Measurements from ENCODE around the gene WDR1. TPM values are rescaled to one million over a fixed set of nuclear protein-coding genes. Genes with fewer than 3 reads are reported as not detected.

Gene WDR1
- total RNA-seq, 4 donors from 2014 or later = 122 to 238 (median 213) TPM

DNA sequence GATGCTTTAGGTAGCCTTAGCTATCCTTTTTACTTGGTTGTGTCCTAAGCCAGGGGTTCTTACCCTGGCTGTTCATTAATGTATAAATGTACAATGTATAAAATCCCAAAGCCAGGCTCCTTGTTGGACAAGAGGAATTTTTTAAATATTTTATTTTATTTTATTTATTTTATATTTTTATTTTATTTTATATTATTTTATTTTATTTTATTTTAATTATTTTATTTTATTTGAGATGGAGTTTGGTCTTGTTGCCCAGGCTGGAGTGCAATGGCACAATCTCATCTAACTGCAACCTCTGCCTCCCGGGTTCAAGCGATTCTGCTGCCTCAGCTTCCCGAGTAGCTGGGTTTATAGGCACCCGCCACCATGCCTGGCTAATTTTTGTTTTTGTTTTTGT is 87.2 kb downstream of the WDR1 start:
- H3K36me3 ChIP-seq = no peaks in the 10 kb centered on the region
- no peak for TF ChIP-seq POLR2A (IDR thresholded peaks at IDR 0.05)
- TF ChIP-seq, protein P1, sequence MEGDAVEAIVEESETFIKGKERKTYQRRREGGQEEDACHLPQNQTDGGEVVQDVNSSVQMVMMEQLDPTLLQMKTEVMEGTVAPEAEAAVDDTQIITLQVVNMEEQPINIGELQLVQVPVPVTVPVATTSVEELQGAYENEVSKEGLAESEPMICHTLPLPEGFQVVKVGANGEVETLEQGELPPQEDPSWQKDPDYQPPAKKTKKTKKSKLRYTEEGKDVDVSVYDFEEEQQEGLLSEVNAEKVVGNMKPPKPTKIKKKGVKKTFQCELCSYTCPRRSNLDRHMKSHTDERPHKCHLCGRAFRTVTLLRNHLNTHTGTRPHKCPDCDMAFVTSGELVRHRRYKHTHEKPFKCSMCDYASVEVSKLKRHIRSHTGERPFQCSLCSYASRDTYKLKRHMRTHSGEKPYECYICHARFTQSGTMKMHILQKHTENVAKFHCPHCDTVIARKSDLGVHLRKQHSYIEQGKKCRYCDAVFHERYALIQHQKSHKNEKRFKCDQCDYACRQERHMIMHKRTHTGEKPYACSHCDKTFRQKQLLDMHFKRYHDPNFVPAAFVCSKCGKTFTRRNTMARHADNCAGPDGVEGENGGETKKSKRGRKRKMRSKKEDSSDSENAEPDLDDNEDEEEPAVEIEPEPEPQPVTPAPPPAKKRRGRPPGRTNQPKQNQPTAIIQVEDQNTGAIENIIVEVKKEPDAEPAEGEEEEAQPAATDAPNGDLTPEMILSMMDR (IDR thresholded peaks at IDR 0.05) = no peak
- DNase-seq = no peak
- H3K4me3 ChIP-seq (replicated peaks in 1 of 3) = no peak overlapping the region
- intact Hi-C loops (cut with DNase I) = loop anchor here (10.0 kb wide), 1 partner anchor 375 kb away; no protein-coding TSS in a partner anchor
- H3K27me3 ChIP-seq = no peaks in the 10 kb centered on the region
- H3K9me3 ChIP-seq = no peaks in the 10 kb centered on the region
- peaks cover 13 to 32% of the 10 kb centered on the region in 2 donors for H3K4me1 ChIP-seq
- H3K27ac ChIP-seq = no peak overlapping the region
- 95 to 97% methylated on average over 4 of the region's 4 CpGs for WGBS, 2 donors

DNA sequence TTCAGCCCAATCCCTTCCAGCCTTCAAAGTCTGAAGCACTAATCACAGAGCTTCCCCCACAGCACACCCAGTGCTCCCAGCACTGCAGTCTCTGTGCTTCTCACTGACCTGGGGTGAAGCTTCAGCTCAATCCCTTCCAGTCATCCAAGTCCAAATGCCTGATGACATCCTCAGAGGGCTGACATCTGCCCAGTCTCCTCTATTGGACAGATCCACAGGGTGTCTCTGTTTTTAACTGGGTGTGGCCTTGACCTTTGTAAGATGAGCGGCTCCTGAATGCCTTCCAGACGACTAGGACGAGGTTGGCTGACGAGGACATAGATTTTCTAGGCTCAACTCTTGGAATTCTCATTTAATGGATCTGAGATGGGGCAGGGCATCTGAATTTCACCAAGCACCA is 87.7 kb downstream of the WDR1 start:
- Histone ChIP-seq H3K27me3 (no peaks in the 10 kb centered on the region), H3K9me3 (no peaks in the 10 kb centered on the region), H3K27ac (no peak overlapping the region), H3K4me3 (replicated peaks in 1 of 3) (no peak overlapping the region), H3K36me3 (no peaks in the 10 kb centered on the region), H3K4me1 (peaks cover 13 to 28% of the 10 kb centered on the region in 2 donors)
- 87 to 90% methylated on average over 4 of the region's 4 CpGs for WGBS, 2 donors
- intact Hi-C loops (cut with DNase I) = loop anchor here (10.0 kb wide), 1 partner anchor 376 kb away; no protein-coding TSS in a partner anchor
- DNase-seq = no peak
- TF ChIP-seq POLR2A (IDR thresholded peaks at IDR 0.05) = no peak
- TF ChIP-seq, protein P1 (IDR thresholded peaks at IDR 0.05) = no peak

DNA sequence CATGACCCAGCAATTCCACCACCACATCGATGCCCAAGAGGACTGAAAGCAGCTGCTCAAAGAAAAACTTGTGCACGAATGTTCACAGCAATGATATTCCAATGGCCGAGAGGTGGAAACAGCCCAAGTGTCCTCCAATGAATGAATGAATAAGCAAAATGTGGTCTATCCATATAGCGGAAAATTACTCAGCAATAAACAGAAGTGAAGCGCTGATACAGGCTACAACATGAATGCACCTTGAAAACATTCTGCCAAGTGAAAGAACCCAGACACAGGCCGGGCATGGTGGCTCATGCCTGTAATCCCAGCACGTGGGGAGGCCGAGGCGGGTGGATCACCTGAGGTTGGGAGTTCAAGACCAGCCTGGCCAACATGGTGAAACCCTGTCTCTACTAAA is 90.1 kb downstream of the WDR1 start:
- no peaks in the 10 kb centered on the region for H3K27me3 ChIP-seq
- 76 to 81% methylated on average over 9 of the region's 9 CpGs for WGBS, 2 donors
- TF ChIP-seq, protein P1 (IDR thresholded peaks at IDR 0.05) = no peak
- no peak for TF ChIP-seq POLR2A (IDR thresholded peaks at IDR 0.05)
- H3K36me3 ChIP-seq = no peaks in the 10 kb centered on the region
- peaks cover 16 to 19% of the 10 kb centered on the region in 2 donors for H3K4me1 ChIP-seq
- intact Hi-C loops (cut with DNase I) = loop anchor here (10.0 kb wide), 1 partner anchor 378 kb away; no protein-coding TSS in a partner anchor
- no peak for DNase-seq
- H3K4me3 ChIP-seq (replicated peaks in 1 of 3) = no peak overlapping the region
- H3K9me3 ChIP-seq = no peaks in the 10 kb centered on the region
- no peak overlapping the region for H3K27ac ChIP-seq

DNA sequence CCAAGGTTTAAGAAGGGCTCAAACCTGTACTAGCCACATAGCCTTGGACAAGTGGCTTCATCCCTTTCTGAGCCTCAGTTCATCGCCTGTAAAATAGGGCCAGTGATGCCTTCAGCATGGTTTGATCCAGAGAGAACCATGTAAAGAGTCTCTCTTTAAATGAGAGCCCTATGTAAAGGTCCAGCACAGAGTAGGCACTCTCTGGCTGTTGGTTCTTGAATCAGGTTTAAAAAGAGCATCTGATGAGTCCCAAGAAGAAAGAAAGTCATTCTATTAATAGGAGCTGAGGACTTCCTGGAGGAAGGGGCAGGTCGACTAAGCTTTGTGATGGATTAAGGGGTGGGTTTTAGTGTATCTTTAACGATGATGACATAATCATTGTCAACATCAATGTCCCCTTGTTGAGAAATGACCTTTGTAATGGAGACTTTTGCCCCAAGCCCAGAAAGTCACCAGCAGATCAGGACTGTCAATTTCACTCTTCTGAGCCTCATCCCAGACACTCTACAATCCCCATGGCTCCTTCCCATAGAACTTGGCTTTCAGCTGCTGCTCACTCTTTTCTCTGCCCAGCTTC is 91.3 kb downstream of the WDR1 start:
- H3K27me3 ChIP-seq = no peaks in the 10 kb centered on the region
- TF ChIP-seq POLR2A (IDR thresholded peaks at IDR 0.05) = no peak
- TF ChIP-seq, protein P1 (IDR thresholded peaks at IDR 0.05) = no peak
- no peak for DNase-seq
- WGBS, 2 donors = 77 to 80% methylated on average over 3 of the region's 3 CpGs
- H3K4me3 ChIP-seq (replicated peaks in 1 of 3) = no peak overlapping the region
- no peaks in the 10 kb centered on the region for H3K9me3 ChIP-seq
- intact Hi-C loops (cut with DNase I) = loop anchor here (10.0 kb wide), 1 partner anchor 379 kb away; no protein-coding TSS in a partner anchor
- H3K27ac ChIP-seq = no peak overlapping the region
- no peaks in the 10 kb centered on the region for H3K36me3 ChIP-seq
- H3K4me1 ChIP-seq = peaks cover 23 to 28% of the 10 kb centered on the region in 2 donors

Small RNA genes within 50 kb of the gene (microRNA-seq; reads per million reads assigned to microRNA genes)
- not detected for gene MIR3138

Small RNA genes within 50 kb of the gene (small RNA-seq; reads per million reads assigned to genes)
- gene AC093664.1 (not detected), gene MIR3138 (not detected), gene RNA5SP155 (not detected)

Other genes starting within 250 kb of the WDR1 start
- 10 to 100 TPM in 1 of 4 donors, 1 to 10 TPM in 3; 5.0 to 21.2 (median 9.2) TPM for gene SLC2A9, start 95.3 kb downstream of the WDR1 start, total RNA-seq

Data from thyroid gland (tissue), 4 donors.